Testis (tissue), 2 donors: ENCODE measurements around the gene USP36.

Source experiments
- POLR2A ChIP-seq: fragments of 450-650 bp; IDR thresholded peaks from one replicate; pipeline ENCODE4 v1.6.1; 2017; ENCODE audit warnings: antibody characterized with exemption, mild to moderate bottlenecking, moderate library complexity
- TF ChIP-seq, protein P1 (sequence below), 3 experiments: fragments of 450-650 bp in 2 of 3; fragments of 200-600 bp in 1 of 3; sonication (generic) in 1 of 3; IDR thresholded peaks; one replicate each; pipeline ENCODE4 v1.5.1; 2016 to 2019; ENCODE audit warnings: antibody characterized with exemption in 3 of 3, mild to moderate bottlenecking in 2 of 3, moderate library complexity in 1 of 3

DNA sequence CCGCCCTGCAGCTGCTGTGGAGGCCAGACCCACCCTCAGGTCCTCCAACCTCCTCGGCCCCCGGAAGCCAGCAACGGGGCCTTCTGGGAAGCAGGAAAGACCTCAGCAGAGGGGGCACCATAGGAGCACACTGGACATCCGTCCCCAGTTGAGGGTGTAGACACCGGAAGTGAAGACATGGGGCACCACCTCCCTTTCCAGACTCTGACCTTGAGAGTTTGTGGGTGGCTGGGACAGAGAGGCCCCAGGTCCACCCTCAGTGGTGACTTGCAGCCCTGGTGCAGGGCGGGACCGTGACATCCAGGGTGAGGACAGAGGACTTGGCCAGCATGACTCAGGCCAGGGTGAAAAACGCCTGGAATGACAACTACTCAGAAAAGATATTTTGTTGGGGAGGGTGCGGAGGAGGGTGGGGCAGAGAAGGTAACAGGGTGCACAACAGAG is 42.5 kb upstream of the USP36 start:
- TF ChIP-seq, protein P1, sequence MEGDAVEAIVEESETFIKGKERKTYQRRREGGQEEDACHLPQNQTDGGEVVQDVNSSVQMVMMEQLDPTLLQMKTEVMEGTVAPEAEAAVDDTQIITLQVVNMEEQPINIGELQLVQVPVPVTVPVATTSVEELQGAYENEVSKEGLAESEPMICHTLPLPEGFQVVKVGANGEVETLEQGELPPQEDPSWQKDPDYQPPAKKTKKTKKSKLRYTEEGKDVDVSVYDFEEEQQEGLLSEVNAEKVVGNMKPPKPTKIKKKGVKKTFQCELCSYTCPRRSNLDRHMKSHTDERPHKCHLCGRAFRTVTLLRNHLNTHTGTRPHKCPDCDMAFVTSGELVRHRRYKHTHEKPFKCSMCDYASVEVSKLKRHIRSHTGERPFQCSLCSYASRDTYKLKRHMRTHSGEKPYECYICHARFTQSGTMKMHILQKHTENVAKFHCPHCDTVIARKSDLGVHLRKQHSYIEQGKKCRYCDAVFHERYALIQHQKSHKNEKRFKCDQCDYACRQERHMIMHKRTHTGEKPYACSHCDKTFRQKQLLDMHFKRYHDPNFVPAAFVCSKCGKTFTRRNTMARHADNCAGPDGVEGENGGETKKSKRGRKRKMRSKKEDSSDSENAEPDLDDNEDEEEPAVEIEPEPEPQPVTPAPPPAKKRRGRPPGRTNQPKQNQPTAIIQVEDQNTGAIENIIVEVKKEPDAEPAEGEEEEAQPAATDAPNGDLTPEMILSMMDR (IDR thresholded peaks at IDR 0.05) = no peak
- no peak for TF ChIP-seq POLR2A
